ENCODE measurements around the gene KCNJ5.

GRCh38 chr11:128963744-128964325, 72.7 kb downstream of the KCNJ5 start:
- TF ChIP-seq, protein P1, sequence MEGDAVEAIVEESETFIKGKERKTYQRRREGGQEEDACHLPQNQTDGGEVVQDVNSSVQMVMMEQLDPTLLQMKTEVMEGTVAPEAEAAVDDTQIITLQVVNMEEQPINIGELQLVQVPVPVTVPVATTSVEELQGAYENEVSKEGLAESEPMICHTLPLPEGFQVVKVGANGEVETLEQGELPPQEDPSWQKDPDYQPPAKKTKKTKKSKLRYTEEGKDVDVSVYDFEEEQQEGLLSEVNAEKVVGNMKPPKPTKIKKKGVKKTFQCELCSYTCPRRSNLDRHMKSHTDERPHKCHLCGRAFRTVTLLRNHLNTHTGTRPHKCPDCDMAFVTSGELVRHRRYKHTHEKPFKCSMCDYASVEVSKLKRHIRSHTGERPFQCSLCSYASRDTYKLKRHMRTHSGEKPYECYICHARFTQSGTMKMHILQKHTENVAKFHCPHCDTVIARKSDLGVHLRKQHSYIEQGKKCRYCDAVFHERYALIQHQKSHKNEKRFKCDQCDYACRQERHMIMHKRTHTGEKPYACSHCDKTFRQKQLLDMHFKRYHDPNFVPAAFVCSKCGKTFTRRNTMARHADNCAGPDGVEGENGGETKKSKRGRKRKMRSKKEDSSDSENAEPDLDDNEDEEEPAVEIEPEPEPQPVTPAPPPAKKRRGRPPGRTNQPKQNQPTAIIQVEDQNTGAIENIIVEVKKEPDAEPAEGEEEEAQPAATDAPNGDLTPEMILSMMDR (IDR thresholded peaks at IDR 0.05), result no peak
- TF ChIP-seq POLR2A (IDR thresholded peaks at IDR 0.05), result no peak
